SH-SY5Y (cell line): ENCODE results near the gene RHEX.

Experiments used
- GATA2 ChIP-seq: IDR thresholded peaks from 2 replicates; pipeline ENCODE4 v1.6.1; 2011; ENCODE audit warnings: mild to moderate bottlenecking, low read depth, low read length
- GATA3 ChIP-seq: IDR thresholded peaks from 2 replicates; pipeline ENCODE4 v1.6.1; 2011; ENCODE audit warnings: low read depth, mild to moderate bottlenecking, low read length, moderate library complexity

DNA sequence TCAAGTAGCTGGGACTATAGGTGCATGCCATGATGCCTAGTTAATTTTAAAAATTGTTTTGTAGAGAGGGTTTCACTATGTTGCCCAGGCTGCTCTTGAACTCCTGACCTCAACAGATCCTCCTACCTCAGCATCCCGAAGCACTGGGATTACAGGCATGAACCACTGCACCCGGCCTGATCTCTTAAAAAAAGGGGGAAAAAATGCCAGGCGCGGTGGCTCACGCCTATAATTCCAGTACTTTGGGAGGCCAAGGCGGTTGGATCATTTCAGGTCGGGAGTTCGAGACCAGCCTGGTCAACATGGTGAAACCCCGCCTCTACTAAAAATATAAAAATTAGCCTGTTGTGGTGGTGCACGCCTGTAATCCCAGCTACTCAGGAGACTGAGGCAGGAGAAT is 51.0 kb downstream of the RHEX start:
- TF ChIP-seq GATA3 (no peak), GATA2 (no peak)
